SK-N-SH treated with all-trans-retinoic acid at 6 μM for 48 hours (cell line): Measurements from ENCODE around the gene ATP6V1F.

ENCODE experiments used
- BACH2 ChIP-seq: fragments of 250-450 bp; sonication (Bioruptor Pico); IDR thresholded peaks from 2 replicates; pipeline ENCODE4 v1.9.0; 2021; ENCODE audit warnings: mild to moderate bottlenecking, borderline replicate concordance
- CREB5 ChIP-seq: fragments of 250-450 bp; sonication (Bioruptor Pico); IDR thresholded peaks from 2 replicates; pipeline ENCODE4 v1.5.1; 2020; ENCODE audit warnings: low read depth, mild to moderate bottlenecking, moderate library complexity
- CSDC2 ChIP-seq: fragments of 250-450 bp; sonication (Bioruptor Pico); IDR thresholded peaks from 2 replicates; pipeline ENCODE4 v1.5.0; 2020; ENCODE audit warnings: mild to moderate bottlenecking, moderate library complexity
- CSRNP3 ChIP-seq: fragments of 250-450 bp; sonication (Bioruptor Pico); IDR thresholded peaks from 2 replicates; pipeline ENCODE4 v1.5.1; 2021; ENCODE audit warnings: mild to moderate bottlenecking, moderate library complexity
- ESRRG ChIP-seq: fragments of 250-450 bp; sonication (Bioruptor Pico); IDR thresholded peaks from 2 replicates; pipeline ENCODE4 v1.6.1; 2021; ENCODE audit warnings: mild to moderate bottlenecking
- ISL1 ChIP-seq: fragments of 250-450 bp; sonication (Bioruptor Pico); IDR thresholded peaks from 2 replicates; pipeline ENCODE4 v2.1.2; 2022; ENCODE audit warnings: mild to moderate bottlenecking, moderate library complexity
- OSR1 ChIP-seq: fragments of 250-450 bp; sonication (Bioruptor Pico); IDR thresholded peaks from 2 replicates; pipeline ENCODE4 v1.8.0; 2022; ENCODE audit warnings: moderate library complexity, mild to moderate bottlenecking, inconsistent platforms
- PATZ1 ChIP-seq: fragments of 250-450 bp; sonication (Bioruptor Pico); IDR thresholded peaks from 2 replicates; pipeline ENCODE4 v1.8.0; 2020; ENCODE audit warnings: mild to moderate bottlenecking, moderate library complexity, borderline replicate concordance
- RARB ChIP-seq: fragments of 250-450 bp; sonication (Bioruptor Pico); IDR thresholded peaks from 2 replicates; pipeline ENCODE4 v1.8.0; 2021; ENCODE audit warnings: mild to moderate bottlenecking, moderate library complexity
- TSHZ2 ChIP-seq: fragments of 250-450 bp; sonication (Bioruptor Pico); IDR thresholded peaks from 2 replicates; pipeline ENCODE4 v1.5.0; 2020; ENCODE audit warnings: mild to moderate bottlenecking, moderate library complexity
- ZFP3 ChIP-seq: fragments of 250-450 bp; sonication (Bioruptor Pico); IDR thresholded peaks from 2 replicates; pipeline ENCODE4 v1.5.0; 2020; ENCODE audit warnings: mild to moderate bottlenecking, moderate library complexity
- ZNF8 ChIP-seq: fragments of 450-650 bp; formaldehyde crosslinking; IDR thresholded peaks from 2 replicates; pipeline ENCODE4 v1.5.0; 2020; ENCODE audit warnings: mild to moderate bottlenecking, moderate library complexity

GRCh38 chr7:128883622-128884448 lies 21.2 kb downstream of the ATP6V1F start:
- no peak for TF ChIP-seq PATZ1 (CRISPR knock-in tag)
- no peak for TF ChIP-seq CSRNP3 (CRISPR knock-in tag)
- TF ChIP-seq BACH2, result no peak
- TF ChIP-seq ZFP3 (CRISPR knock-in tag), result no peak
- no peak for TF ChIP-seq CREB5 (CRISPR knock-in tag)
- no peak for TF ChIP-seq ZNF8 (CRISPR knock-in tag)
- TF ChIP-seq OSR1 (CRISPR knock-in tag), result no peak
- TF ChIP-seq RARB (CRISPR knock-in tag), result no peak
- TF ChIP-seq TSHZ2 (CRISPR knock-in tag), result no peak
- TF ChIP-seq ISL1 (CRISPR knock-in tag), result no peak
- no peak for TF ChIP-seq CSDC2
- no peak for TF ChIP-seq ESRRG (CRISPR knock-in tag)
